CD1c-positive myeloid dendritic cell (primary cell): ENCODE measurements around the gene THRAP3.
"Not testable (repeated sequence)": the region's sequence is repeated elsewhere in the genome, so short reads cannot be mapped to it uniquely, and the experiment has no call there.

Experiments used
- DNase-seq: peaks from one replicate; pipeline ENCODE4 v3.0.0-alpha.2; 2016; ENCODE audit errors: extremely low spot score

THRAP3 gene

DNA sequence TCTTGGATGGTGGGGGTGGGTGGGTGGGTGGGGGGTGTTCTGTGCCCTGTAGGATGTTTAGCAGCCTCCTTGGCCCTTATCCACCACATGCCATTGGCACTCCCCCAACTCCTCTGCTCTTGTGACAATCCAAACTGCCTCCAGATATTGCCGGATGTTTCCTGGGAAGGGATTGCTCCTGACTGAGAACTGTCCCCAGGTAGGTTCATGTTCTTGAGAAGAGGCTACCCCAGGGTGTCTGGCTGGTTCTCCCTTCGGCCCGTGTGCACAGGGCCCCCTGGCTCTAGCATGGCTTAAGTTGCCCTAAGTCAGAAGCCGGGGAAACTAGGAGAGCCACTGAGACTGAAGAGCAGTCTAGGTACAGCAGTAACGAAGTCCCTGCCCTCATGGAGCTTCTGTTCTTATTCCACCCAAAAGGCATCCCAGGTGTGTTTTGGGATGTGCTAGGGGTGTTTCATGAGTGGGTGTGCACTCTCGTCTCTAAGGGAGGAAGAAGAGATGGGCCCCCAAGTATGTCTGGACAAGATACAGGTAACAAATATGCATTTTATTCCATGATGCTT is 19.8 kb upstream of the THRAP3 start:
- DNase-seq, result no peak

DNA sequence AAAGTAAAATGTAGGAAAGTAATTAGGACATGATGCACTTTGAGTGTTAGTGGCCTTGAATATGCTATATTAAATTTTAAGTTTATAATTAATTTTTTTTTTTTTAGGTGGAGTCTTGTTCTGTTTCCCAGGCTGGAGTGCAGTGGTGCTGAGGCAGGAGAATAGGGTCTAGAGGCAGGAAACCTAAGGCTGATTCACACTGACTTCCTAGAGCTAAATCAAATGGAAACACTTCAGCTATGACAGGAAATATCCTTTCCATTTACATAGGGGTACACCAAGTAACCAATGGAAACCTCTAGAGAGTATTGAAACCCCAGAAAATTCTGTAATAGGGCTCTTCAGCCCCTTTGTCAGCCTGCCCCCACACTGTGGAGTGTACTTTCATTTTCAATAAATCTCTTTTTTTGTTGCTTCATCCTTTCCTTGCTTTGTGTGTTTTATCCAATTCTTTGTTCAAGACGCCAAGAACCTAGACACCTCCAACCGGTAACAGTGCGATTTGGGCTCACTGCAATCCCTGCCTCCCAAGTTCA is 17.9 kb upstream of the THRAP3 start:
- DNase-seq, result no peak

DNA sequence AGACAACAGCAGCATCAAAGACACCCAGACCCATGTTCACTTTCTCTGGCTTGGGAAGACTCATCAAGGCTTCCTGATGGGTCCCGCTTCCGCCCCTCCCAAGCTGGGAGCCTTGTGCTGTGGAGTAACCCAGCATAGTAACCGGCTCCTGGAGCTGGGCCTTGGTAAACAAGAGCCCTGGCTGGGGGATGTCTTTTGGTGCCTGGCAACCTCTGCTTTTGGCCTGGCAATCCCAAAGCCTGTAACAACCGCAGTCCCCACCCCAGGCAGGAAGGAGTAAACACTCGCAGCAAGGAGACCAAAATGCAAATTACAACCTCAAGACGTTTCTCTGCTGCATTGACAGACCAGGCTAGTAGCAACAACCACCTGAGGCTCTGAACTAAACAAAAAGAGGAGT is 16.9 kb upstream of the THRAP3 start:
- DNase-seq, result no peak

DNA sequence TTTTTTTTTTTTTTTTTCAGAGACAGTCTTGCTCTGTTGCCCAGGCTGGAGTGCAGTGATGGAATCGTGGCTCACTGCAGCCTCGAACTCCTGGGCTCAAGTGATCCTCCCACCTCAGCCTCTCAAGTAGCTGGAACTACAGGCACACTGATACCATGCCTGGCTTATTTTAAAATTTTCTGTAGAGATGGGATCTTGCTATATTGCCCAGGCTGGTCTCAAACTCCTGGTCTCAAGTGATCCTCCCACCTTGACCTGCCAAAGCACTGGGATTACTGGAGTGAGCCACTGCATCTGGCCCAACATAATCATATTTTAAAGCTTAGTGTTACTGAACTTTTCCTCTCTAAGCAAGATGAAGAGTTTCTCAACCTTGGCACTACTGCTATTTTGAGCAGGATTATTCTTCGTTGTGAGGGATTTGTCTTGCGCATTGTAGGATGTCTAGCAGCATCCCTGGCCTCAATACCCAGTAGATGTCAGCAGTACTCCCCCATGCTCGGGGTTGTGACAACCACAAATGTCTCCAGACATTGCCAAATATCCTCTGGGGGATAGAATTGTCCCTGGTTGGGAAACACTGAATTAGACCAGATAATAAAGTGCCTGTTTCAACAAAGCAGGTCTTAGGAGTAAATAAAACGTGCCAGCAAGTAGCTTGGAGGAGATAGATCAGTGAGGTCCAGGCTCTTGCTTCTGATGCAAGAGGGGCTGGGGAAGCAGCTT is 15.1 kb upstream of the THRAP3 start:
- DNase-seq, result peak; percentile 14

DNA sequence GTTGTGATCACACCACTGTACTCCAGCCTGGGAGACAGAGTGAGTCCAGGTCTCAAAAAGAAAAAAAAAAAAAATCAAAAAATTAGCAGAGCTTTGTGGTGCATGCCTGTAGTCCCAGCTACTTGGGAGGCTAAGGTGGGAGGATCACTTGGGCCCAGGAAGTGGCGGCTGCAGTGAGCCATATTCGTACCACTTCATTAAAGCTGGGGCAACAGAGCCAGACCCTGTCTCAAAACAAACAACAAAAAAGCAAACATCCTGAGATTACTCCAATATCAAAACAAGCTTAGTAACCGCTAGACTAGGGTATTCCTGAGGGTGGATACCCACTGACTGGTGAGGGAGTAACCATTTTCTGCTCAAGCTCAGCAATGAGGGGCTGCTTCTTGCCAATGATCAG is 12.9 kb upstream of the THRAP3 start:
- no peak for DNase-seq

DNA sequence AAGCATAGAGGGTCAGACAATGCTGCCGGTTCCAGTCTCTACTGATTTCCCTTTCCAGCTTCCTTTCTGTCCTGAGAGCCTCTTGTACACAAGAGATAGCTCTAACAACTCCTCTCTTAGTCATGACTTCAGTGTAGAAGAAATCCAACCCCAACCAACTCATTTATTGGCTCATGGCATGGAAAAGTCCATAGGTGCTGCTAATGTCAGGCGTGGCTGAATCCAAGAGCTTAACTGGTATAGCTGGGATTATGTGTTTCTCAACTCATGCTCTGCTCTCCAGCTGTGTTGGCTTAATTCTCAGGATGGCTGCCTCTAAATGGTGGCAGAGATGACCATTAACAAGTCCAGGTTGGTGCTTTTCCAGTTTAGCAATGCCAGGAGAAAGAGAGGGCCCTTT is 12.4 kb upstream of the THRAP3 start:
- DNase-seq, result no peak

DNA sequence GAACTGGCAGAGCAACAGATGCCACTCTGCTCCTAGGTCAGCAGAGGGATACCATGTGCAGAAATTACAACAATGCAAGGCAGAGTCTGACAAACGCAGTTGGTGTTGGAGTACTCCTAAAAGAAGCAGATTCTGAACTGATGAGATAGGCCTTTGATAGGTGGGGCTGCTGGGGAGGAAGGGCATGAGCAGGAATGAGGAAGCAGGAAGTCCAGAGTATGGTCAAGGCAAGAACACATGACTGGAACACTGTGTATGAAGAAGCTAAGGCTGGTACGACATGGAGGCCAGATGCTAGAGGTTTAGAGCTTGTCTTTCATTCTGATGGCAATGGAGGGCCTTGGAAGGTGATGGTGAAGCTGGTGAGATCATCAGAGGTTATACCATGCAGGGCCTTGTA is 11.5 kb upstream of the THRAP3 start:
- DNase-seq, result peak; percentile 14

DNA sequence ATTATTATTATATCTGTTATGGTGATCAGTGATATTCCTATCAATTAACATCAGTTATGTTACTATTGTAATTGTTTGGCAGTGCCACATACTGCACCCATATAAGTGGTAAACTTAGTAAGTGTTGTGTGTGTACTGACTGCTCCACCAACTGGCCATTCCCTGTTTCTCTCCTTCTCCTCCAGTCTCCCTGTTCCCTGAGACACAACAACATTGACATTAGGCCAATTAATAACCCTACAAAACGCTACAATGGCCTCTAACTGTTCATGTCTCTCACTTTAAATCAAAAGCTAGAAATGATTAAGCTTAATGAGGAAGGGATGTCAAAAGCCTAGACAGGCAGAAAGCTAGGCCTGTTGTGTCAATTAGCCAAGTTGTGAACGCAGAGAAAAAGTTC is 6.6 kb upstream of the THRAP3 start:
- no peak for DNase-seq

DNA sequence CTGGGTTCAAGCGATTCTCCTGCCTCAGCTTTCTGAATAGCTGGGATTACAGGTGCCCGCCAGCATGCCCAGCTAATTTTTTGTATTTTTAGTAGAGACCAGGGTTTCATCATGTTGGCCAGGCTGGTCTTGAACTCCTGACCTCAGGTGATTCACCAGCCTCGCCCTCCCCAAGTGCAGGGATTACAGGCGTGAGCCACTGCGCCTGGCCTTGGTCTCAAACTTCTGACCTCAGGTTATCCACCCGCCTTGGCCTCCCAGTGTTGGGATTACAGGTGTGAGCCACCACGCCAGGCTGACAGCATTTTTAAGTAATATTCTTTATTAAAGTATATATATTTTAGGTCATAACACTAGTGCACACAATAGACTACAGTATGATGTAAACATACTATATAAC is 2.3 kb upstream of the THRAP3 start:
- DNase-seq, result not testable (repeated sequence)

DNA sequence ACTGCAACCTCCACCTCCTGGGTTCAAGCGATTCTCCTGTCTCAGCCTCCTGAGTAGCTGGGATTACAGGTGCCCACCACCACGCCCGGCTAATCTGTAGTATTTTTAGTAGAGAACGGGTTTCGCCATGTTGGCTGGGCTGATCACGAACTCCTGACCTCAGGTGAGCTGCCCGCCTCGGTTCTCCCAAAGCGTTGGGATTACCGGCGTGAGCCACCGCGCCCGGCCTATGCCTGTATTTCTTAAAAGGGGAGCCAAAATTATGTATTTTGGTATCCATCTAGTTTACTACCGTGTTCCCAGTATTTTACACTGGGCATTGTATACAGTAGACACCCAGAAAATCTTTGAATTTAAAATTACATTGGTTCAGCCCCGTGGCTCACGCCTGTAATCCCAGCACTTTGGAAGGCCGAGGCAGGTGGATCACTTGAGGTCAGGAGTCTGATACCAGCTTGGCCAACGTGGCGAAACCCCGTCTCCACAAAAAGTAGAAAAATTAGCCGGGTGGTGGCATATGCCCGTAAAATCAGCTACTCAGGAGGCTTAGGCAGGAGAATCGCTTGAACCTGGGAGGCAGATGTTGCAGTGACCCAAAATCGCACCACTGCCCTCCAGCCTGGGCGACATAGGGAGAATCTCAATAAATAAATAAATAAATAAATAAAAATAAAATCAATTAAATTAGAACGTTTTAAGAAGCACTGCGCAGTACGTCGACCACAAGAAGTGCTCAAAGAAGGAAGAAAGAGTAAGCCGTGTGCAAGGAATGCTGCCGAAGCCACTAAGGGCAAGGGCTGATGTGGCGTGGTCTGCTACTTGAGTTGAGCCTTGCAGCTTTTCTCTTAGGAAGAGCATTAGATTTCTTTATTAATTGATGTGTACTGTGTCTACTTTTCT is 1.5 kb upstream of the THRAP3 start:
- DNase-seq, result no peak

DNA sequence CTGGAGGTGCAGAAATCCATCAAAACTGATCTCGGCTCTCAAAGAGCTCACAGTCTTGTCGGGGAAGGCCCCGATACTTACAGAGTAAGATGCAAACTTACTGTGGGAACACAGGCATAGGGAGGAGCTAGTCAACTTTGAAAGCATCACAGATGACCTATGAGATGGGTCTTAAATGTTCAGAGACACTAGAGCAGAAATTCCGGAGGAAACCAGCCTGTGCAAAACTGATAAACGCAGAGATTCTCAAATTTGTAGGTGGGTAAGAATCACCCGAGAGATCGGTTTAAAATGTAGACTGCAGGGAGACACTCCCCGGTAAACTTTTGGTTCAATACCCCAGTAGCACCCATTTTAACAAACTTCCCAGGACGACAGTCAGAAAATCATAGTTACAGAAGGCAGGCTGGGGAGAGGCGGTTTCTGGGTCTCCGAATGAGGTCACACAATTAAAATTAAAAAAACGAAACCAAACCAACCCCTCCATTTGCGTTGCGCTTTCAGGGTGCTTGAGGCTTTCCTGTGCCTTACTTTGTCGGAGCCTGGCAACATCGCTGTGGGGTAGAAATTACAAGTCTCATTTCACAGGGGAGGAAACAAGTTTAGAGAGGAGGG is 755 bp upstream of the THRAP3 start:
- peak; percentile 42 for DNase-seq

DNA sequence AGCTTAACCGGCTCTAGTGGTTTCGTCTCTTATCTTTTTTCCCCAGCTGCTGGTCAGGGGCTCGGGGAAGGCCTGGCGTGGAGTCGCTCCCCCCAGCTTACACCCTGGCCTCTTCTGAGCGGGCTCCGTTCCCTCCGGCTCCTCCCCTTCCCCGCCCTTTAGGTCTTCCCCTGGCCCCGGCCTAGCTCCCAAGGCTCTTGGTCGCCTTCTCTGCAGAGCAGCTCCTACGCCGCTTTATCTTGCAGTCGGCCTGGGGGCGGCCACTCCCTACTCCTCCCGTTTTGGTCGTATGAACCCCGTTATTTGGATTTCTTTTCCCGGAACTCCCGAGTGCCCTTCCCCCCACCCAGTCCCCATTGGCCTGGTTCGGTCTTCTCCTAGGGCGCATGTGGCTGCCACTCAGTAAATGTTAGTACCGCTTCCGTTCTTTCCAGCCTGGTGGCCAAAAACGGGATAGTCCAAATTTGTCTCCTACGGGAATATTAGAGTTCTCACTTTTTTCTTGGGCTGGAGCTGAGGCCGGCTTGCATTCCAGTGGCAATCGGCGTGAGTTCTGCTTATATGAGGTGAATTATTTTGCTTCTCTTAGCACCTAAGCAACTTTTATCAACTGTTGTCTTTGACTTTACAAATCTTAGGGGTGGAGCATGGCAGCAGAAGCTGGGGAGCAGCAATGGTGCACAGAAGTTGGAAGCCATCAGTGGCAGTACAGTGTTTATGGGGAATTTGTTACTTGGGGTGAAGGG is 467 bp downstream of the THRAP3 start:
- peak; percentile 87 for DNase-seq

DNA sequence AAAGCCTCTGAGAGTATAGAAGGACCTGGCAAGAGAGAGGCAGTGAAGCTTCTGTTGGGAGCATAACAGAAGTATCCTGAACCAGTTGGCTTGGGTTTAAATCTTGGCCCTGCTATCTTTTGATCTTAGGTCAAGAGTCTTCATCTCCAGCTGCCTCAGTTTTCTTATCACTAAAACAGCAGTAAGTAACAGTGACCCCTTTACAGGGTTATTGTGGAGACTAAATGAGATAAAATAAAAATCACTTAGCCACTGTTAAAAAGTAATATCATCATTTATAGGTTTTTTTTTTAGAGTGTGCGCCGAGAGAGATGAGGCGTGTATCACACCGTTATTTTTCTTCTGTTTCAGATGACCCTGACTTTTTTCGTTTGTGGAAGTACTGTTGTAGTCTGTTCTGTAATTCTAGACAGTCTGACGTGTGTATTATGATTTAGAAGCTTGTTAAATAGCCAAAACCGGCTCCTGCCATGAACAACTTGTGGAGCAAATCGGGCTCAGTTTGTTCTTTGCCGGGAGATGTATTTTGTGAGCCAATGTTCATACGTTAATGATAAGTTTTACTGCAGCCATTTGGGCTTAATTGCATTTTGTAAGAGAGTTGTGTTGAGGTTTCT is 1.1 kb downstream of the THRAP3 start:
- no peak for DNase-seq

DNA sequence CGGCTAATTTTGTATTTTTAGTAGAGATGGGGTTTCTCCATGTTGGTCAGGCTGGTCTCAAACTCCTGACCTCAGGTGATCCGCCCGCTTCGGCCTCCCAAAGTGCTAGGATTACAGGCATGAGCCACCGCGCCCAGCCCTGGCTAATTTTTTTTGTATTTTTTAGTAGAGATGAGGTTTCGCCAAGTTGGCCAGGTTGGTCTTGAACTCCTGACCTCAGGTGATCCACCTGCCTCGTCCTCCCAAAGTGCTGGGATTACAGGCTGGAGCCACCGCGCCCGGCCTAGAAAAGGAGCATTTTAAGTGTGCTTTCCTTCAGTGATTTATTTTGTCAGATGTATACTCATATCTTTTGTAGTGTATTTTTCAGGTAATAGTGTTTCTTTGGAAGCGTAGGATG is 6.0 kb downstream of the THRAP3 start:
- not testable (repeated sequence) for DNase-seq

DNA sequence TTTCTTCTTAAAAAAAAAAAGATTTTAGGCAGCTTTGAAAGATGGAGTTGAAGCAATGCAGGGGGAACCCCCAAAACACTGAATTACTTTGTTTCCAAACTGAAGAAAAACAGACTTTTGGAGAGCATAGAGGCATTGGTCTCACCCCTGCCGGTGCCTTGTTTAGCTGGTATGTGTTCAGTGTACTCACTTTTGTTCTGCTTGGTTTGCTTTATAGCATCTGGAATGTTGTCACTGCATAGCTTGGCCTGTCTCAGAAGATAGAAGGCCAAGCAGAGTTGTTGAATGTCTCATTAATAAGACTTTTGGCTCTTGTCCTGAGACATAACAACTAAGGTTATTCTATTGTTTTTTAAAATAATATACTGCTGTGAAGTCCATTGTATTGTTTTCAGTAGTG is 6.9 kb downstream of the THRAP3 start:
- no peak for DNase-seq

DNA sequence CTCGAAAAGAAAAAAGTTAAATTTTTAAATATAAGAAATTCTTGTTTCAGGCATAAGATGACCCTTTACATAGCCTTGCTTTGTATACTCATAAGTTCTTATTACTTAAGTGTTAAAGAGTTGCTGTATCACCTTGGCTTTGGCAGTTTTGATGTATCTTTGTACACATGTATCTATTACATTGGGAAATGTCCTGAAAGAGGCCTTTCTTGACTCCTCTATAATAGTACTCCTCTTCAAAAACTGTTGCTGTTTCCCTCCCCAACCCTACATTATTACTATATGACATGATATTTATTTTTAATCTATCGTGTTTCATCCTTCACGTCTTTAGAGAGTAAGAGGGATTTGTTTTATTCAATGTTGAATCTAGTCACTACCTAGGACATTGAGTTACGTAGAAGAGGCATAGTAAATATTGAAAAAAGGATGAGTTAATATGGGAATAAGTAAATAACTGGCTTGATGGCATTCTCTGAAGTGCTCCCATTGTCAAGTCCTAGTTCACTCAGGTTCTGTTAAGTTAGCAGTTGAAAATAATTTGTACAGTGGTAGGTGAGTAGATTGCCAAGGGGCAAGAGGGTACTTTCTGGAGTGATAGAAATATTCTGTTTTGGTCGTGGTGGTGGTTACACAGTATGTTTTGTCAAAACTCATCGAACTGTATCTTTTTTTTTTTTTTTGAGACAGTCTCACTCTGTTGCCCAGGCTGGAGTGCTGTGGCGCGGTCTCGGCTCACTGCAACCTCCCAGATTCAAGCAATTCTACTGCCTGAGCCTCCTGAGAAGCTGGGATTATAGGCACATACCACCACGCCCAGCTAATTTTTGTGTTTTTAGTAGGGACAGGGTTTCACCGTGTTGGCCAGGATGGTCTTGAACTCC is 8.2 kb downstream of the THRAP3 start:
- DNase-seq, result no peak

DNA sequence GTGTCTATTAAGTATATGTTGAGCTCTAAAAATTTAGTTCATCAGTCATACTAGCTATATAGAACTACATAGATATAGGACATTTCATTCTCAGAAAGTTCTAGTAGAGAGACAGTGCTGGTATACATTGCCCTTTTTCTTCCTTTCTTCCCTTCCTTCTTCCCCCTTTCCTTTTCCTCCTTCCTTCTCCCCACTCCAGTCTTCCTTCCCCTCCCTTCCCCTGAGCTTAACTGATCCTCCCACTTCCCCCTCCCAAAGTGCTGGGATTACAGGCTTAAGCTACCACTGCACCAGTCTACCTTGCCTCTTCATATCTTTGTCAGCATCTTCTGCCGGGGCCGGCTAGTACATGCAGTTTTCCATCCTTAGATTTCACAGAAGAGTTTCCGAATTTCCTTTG is 12.1 kb downstream of the THRAP3 start:
- DNase-seq, result no peak

DNA sequence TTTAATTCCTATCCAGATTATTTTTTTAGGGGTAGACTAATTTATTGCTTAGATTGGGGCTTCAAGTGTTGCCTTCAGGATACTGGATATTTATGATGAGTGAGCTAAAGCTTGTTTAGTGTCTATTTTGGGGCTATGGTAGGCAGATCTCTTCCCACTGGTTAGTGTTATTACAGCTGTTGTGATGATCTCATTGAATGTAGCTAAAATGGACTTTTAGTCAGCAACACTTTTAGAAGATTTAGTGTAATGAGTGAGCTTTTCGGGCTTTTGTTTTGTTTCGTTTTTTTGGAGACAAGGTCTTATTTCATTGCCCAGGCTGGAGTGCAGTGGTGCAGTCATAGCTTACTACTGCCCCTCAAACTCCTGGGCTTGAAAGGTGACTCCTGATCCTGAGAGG is 14.2 kb downstream of the THRAP3 start:
- no peak for DNase-seq

DNA sequence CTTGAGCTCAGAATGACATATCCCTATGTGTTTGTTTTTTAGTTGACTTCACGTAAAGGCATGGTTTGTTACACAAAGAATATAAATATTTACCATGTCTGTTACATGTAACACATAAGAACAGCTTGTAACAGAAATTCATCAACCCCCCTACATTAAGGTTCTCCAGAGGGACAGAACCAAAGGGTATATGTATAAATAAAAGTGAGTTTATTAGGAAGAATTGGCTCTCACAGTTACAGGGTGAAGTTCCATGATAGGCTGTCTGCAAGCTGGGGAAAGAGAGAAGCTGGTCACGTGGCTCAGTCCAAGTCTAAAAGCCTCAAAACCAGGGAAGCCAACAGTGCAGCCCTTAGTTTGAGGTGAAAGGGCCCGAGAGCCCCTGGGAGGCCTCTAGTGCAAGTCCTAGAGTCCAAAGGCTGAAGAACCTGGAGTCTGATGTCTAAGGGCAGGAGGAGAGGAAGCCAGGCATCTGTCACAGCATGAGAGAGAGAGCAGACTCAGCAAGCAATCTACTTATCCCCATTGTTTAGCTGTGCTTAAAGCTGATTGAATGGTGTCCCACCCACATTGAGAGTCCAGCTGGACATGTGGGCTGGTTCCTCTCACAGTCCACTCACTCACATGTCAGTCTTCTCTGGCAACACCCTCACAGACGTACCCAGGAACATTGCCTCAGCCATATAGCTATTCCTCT is 15.8 kb downstream of the THRAP3 start:
- DNase-seq, result peak; percentile 71
